HepG2 (cell line): ENCODE results near the gene TRAF3. TPM values are rescaled to one million over a fixed set of nuclear protein-coding genes. Genes with fewer than 3 reads are reported as not detected.
A peak's percentile ranks its signal among the peaks of the same experiment; 100 is the strongest.

Experiments
- HHEX ChIP-seq: IDR thresholded peaks from 2 replicates; pipeline ENCODE4 v1.6.1; 2016; ENCODE audit warnings: control low read depth
- HOMEZ ChIP-seq: IDR thresholded peaks from 2 replicates; pipeline ENCODE4 v1.6.1; 2016; ENCODE audit warnings: low read depth
- IRF1 ChIP-seq: sonication (generic); formaldehyde crosslinking; IDR thresholded peaks from 2 replicates; pipeline ENCODE4 v1.4.0; 2020; ENCODE audit warnings: low read depth, mild to moderate bottlenecking, missing genetic modification reagents
- NONO ChIP-seq, 2 experiments: fragments of 450-650 bp in 1 of 2; sonication (generic) in 1 of 2; formaldehyde crosslinking in 1 of 2; IDR thresholded peaks in 1 of 2; conservative IDR thresholded peaks in 1 of 2; 2 replicates each; pipeline versions ENCODE4 v1.6.1 to v1.8.0; 2017 to 2022; ENCODE audit warnings: mild to moderate bottlenecking in 1 of 2, missing genetic modification reagents in 1 of 2, moderate library complexity in 1 of 2
- NRL ChIP-seq: sonication (generic); formaldehyde crosslinking; IDR thresholded peaks from 2 replicates; pipeline ENCODE4 v1.5.0; 2020; ENCODE audit warnings: missing genetic modification reagents, mild to moderate bottlenecking, moderate library complexity, borderline replicate concordance
- PTBP1 ChIP-seq: fragments of 200-400 bp; formaldehyde crosslinking; IDR thresholded peaks from 2 replicates; pipeline ENCODE4 v1.6.1; 2018; ENCODE audit warnings: low read length, low read depth; ENCODE audit not compliant: poor library complexity, severe bottlenecking
- ZNF484 ChIP-seq: sonication (generic); formaldehyde crosslinking; IDR thresholded peaks from 2 replicates; pipeline ENCODE4 v1.5.1; 2020; ENCODE audit warnings: mild to moderate bottlenecking, low read depth, missing genetic modification reagents, borderline replicate concordance
- ZNF589 ChIP-seq: sonication (generic); formaldehyde crosslinking; conservative IDR thresholded peaks from 2 replicates; pipeline ENCODE4 v1.8.0; 2022; ENCODE audit warnings: mild to moderate bottlenecking, moderate library complexity, missing genetic modification reagents
- ZNF616 ChIP-seq: sonication (generic); formaldehyde crosslinking; IDR thresholded peaks from 2 replicates; pipeline ENCODE4 v1.5.0; 2020; ENCODE audit warnings: low read depth, mild to moderate bottlenecking, missing genetic modification reagents
- ZNF644 ChIP-seq: IDR thresholded peaks from 2 replicates; pipeline ENCODE4 v1.6.1; 2016; ENCODE audit warnings: low read depth
- ZNF775 ChIP-seq: sonication (generic); formaldehyde crosslinking; IDR thresholded peaks from 2 replicates; pipeline ENCODE4 v1.4.0; 2020; ENCODE audit warnings: missing genetic modification reagents, mild to moderate bottlenecking, moderate library complexity, borderline replicate concordance
- ZNF800 ChIP-seq: sonication (generic); formaldehyde crosslinking; IDR thresholded peaks from 2 replicates; pipeline ENCODE4 v1.4.0; 2020; ENCODE audit warnings: missing genetic modification reagents
- ZSCAN20 ChIP-seq: sonication (generic); formaldehyde crosslinking; IDR thresholded peaks from 2 replicates; pipeline ENCODE4 v1.4.0; 2020; ENCODE audit warnings: missing genetic modification reagents, mild to moderate bottlenecking, borderline replicate concordance
- polyA plus RNA-seq, 8 experiments: library from polyadenylated mRNA; depleted of rRNA in 3 of 8; stranded (reverse) in 7 of 8; unstranded in 1 of 8; fragments of >200 nt; fragmentation: Illumina TruSeq in 4 of 8; extraction: Trizol in 4 of 8; gene quantifications; 2 replicates each; pipeline versions ENCODE4 v1.2.1 to v1.2.3, GENCODE V29; 2011 to 2016; ENCODE audit warnings: low read depth in 4 of 8, missing spikeins in 1 of 8, mixed read lengths in 1 of 8; ENCODE audit not compliant: insufficient read depth in 1 of 8
- total RNA-seq, 5 experiments: library from RNA; depleted of rRNA; stranded (reverse); fragments of >200 nt; fragmentation: Illumina TruSeq; extraction: Trizol; gene quantifications; 2 replicates each; pipeline ENCODE4 v1.2.3, GENCODE V29; 2016; ENCODE audit warnings: low read depth in 1 of 5
- TF ChIP-seq, protein P1 (sequence below): sonication (generic); formaldehyde crosslinking; IDR thresholded peaks from 2 replicates; pipeline ENCODE4 v1.8.1; 2023; ENCODE audit warnings: missing genetic modification reagents, inconsistent platforms, borderline replicate concordance
- TF ChIP-seq, protein P2 (sequence below): sonication (generic); formaldehyde crosslinking; IDR thresholded peaks from 2 replicates; pipeline ENCODE4 v1.4.0; 2020; ENCODE audit warnings: missing genetic modification reagents

TRAF3 gene
- total and polyA plus RNA-seq, 2 of the 13 experiments (the other 11 are each of a cell fraction or from before 2014, with no cell fraction given): 6.9 to 12.2 TPM

DNA sequence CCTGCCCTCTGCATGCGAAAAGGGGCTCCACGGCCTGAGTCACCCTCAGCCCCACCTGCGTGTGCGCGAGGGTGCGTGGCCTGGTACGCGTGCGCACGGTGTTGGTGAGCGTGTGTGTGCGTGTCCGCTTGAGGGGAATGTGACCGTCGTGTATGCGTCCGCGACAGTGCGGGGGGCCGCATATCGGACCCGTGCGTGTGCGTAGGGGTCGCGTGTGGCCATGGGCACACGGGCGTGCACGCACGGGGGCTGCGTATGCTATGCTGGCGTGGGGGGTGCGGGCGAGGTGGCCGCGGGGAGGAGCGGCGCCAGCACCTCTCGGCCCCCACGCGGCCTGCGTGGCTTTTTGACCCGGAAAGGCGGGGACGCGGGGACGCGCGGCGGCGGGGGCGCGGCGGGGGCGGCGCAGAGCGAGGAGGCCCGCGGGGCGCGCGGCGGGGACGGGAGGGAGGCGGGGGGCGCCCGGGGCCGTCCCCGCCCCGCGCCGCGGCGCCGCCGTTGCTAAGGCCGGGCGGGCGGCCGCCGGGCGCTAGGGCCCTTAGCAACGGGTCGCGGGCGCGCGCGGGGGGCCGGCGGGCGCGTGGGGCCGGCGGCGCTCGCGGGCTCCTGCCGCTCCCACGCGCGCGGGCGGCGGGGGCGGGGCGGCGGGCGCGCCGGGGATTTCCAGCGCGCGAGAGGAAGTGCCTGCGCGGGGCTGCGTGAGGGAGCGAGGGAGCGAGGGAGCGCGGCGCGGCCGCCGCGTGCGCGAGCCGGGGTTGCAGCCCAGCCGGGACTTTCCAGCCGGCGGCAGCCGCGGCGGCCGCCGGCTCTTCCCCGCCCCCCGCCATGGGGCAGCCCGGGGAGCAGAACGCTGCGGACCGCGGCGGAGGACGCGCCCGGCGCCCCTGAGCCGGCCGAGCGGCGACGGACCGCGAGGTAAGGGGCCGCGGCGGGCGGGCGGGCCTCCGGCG lies at the start of gene TRAF3 (continued):
- TF ChIP-seq IRF1 (CRISPR knock-in tag): 0 out of 2 replicates have a peak, but pooled peaks have one; percentile 44
- TF ChIP-seq ZSCAN20: no peak
- TF ChIP-seq, protein P1, sequence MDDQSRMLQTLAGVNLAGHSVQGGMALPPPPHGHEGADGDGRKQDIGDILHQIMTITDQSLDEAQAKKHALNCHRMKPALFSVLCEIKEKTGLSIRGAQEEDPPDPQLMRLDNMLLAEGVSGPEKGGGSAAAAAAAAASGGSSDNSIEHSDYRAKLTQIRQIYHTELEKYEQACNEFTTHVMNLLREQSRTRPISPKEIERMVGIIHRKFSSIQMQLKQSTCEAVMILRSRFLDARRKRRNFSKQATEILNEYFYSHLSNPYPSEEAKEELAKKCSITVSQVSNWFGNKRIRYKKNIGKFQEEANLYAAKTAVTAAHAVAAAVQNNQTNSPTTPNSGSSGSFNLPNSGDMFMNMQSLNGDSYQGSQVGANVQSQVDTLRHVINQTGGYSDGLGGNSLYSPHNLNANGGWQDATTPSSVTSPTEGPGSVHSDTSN (CRISPR knock-in tag): no peak
- no peak for TF ChIP-seq PTBP1
- TF ChIP-seq NONO (IDR thresholded peaks at IDR 0.05): no peak
- TF ChIP-seq NONO (CRISPR knock-in tag; conservative IDR thresholded peaks at IDR 0.05): peak; percentile 33; the same call in 1 of the 2 replicates
- TF ChIP-seq, protein P2, sequence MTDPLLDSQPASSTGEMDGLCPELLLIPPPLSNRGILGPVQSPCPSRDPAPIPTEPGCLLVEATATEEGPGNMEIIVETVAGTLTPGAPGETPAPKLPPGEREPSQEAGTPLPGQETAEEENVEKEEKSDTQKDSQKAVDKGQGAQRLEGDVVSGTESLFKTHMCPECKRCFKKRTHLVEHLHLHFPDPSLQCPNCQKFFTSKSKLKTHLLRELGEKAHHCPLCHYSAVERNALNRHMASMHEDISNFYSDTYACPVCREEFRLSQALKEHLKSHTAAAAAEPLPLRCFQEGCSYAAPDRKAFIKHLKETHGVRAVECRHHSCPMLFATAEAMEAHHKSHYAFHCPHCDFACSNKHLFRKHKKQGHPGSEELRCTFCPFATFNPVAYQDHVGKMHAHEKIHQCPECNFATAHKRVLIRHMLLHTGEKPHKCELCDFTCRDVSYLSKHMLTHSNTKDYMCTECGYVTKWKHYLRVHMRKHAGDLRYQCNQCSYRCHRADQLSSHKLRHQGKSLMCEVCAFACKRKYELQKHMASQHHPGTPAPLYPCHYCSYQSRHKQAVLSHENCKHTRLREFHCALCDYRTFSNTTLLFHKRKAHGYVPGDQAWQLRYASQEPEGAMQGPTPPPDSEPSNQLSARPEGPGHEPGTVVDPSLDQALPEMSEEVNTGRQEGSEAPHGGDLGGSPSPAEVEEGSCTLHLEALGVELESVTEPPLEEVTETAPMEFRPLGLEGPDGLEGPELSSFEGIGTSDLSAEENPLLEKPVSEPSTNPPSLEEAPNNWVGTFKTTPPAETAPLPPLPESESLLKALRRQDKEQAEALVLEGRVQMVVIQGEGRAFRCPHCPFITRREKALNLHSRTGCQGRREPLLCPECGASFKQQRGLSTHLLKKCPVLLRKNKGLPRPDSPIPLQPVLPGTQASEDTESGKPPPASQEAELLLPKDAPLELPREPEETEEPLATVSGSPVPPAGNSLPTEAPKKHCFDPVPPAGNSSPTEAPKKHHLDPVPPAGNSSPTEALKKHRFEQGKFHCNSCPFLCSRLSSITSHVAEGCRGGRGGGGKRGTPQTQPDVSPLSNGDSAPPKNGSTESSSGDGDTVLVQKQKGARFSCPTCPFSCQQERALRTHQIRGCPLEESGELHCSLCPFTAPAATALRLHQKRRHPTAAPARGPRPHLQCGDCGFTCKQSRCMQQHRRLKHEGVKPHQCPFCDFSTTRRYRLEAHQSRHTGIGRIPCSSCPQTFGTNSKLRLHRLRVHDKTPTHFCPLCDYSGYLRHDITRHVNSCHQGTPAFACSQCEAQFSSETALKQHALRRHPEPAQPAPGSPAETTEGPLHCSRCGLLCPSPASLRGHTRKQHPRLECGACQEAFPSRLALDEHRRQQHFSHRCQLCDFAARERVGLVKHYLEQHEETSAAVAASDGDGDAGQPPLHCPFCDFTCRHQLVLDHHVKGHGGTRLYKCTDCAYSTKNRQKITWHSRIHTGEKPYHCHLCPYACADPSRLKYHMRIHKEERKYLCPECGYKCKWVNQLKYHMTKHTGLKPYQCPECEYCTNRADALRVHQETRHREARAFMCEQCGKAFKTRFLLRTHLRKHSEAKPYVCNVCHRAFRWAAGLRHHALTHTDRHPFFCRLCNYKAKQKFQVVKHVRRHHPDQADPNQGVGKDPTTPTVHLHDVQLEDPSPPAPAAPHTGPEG (CRISPR knock-in tag): no peak
- no peak for TF ChIP-seq HOMEZ (CRISPR knock-in tag)
- TF ChIP-seq ZNF484: 0 out of 2 replicates have a peak, but pooled peaks have one; percentile 49
- no peak for TF ChIP-seq HHEX
- no peak for TF ChIP-seq ZNF589
- TF ChIP-seq NRL (CRISPR knock-in tag): no peak
- TF ChIP-seq ZNF775 (CRISPR knock-in tag): no peak
- TF ChIP-seq ZNF800 (CRISPR knock-in tag): no peak
- TF ChIP-seq ZNF616 (CRISPR knock-in tag): 0 out of 2 replicates have a peak, but pooled peaks have one; percentile 5
- TF ChIP-seq ZNF644 (CRISPR knock-in tag): no peak
